Right ventricle myocardium inferior (tissue), 1 donor: Measurements from ENCODE around the gene ITGB3. TPM values are rescaled to one million over a fixed set of nuclear protein-coding genes. Genes with fewer than 3 reads are reported as not detected.

Source experiments
- ATAC-seq: fragments of 200-7000 bp; cut with Tn5 transposase; one replicate; pipeline ENCODE4 v1.9.1; 2020; ENCODE audit warnings: mild to moderate bottlenecking, moderate library complexity
- DNase-seq: peaks from one replicate; pipeline ENCODE4 v3.0.0; 2021; ENCODE audit errors: missing footprints
- intact Hi-C: fragments of 100-400 bp; cut with DNase I; formaldehyde crosslinking; loops from one replicate; pipeline ENCODE4 v1.11.0; 2022
- total RNA-seq: library from RNA; stranded (reverse); fragmentation: NEBNext Ultra II Directional; extraction: Animal tissue kit (Norgen Biotek cat#: 25700); gene quantifications from one replicate; pipeline ENCODE4 v1.2.1, GENCODE V29; 2021
- donor health status: DM: no; HTN: yes; CAD: no; lungs with severe emphysema.

Gene ITGB3
- total RNA-seq, 1 donor from 2014 or later = 3.8 TPM

DNA sequence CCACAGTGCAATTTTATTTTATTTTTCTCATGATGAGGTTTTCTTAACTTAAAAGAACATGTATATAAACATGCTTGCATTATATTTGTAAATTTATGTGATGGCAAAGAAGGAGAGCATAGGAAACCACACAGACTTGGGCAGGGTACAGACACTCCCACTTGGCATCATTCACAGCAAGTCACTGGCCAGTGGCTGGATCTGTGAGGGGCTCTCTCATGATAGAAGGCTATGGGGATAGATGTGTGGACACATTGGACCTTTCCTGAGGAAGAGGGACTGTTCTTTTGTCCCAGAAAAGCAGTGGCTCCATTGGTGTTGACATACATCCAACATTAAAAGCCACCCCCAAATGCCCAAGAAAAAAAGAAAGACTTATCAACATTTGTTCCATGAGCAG, 57.8 kb downstream of the ITGB3 start:
- DNase-seq (no peak), ATAC-seq (no peak)
- intact Hi-C loops = no loop called here

- intact Hi-C loops = loop anchor here (1.0 kb wide), 1 partner anchor 86 kb away; no protein-coding TSS in a partner anchor
- peak; percentile 76 for ATAC-seq
- no peak for DNase-seq
These were observed 62.0 kb downstream of the ITGB3 start for GRCh38 chr17:47315451-47316266.

DNA sequence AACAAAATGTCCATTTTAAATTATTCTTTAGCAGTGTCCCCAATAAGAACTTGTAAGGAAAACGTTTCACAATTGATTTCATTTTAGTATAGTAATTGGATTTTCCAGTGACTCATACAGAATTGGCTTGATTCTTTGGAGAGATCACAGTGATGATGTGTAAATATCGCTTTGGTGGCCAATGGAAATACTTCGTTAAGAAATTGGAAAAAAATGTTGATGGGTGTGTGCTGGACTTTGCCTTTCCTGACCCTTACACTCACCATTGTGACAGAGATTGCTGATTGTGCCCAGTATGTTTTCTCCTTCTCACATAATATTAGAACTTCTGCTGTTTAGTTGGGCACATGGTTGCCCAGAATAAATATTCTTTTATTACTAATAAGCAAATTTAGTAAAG, 62.7 kb downstream of the ITGB3 start:
- no peak for ATAC-seq
- intact Hi-C loops = no loop called here
- no peak for DNase-seq

GRCh38 chr17:47317119-47317518, 63.5 kb downstream of the ITGB3 start:
- peak; percentile 54 for ATAC-seq
- DNase-seq = no peak
- intact Hi-C loops = no loop called here

- no peak for DNase-seq
- intact Hi-C loops = no loop called here
- no peak for ATAC-seq
These were observed 64.7 kb downstream of the ITGB3 start for GRCh38 chr17:47318197-47318918.

DNA sequence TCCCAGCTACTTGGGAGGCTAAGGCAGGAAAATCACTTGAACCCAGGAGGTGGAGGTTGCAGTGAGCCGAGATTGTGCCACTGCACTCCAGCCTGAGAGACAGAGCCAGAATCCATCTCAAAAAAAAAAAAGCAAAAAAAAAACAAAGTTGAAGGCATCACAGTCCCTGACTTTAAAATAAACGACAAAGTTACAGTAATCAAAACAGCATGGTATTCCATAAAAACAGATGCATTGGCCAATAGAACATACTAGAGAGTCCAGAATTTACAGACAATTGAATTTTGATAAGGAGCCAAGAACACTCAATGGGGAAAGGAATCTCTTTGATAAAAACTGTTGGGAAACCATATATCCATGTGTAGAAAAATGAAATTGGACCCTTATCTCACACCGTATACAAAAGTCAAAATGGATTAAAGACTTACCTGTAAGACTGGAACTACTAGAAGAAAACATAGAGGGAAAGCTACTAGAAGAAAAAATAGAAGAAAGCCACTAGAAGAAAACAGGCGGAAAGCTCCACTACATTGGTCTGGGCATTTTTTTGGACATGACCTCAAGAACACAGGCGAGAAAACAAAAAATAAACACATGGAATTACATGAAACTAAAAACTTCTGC, 67.4 kb downstream of the ITGB3 start:
- no peak for DNase-seq
- no peak for ATAC-seq
- intact Hi-C loops = no loop called here

GRCh38 chr17:47323382-47324223, 70.0 kb downstream of the ITGB3 start, which contains the start of gene EFCAB13:
EFCAB13 (plus strand) TSS chr17:47323955; CDS start chr17:47328354, 4,399 bp downstream.
- intact Hi-C loops = no loop called here
- ATAC-seq = peak; percentile 99
- peak; percentile 94 for DNase-seq

DNA sequence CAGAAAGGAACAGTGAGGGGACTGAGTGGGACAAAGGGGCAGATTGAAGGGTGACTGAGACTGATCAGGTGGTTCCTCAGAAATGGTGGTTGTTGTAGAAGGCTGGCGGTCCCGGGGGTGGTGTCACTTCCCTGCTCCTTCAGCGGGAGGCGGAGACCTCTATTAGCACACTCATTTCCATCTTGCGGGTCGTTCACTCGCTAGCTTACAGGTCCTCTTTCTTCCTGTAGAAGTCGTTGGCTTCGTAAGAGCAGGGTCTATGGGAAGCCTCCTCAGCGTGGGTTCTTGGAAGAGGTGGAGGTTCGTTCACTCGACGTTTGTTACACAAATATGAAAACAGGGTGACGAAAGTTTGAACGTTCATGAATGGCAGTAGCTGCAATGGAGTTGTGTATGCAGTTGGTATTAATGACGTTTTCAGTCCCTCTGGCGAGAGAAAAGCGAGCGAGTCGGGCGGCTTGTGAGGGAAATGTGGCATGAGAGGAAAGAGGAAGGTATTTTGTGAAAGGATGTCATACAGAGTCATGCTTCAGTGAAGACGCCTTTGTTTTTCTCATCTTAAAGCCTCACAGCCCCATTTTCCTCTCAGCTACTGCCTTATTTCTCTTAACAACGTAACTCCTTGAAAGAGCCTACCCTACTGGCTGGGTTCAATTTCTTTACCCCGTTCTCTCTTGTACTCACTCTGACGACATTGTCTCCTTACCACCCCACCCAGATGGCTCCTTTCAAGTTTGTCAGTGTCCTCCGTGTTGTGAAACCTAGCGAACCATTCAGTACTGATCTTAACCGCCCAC, 70.8 kb downstream of the ITGB3 start:
- ATAC-seq (peak; percentile 53), DNase-seq (peak; percentile 77)
- intact Hi-C loops = no loop called here

GRCh38 chr17:47325176-47325575, 71.5 kb downstream of the ITGB3 start:
- DNase-seq = no peak
- ATAC-seq = no peak

GRCh38 chr17:47330548-47330947, 76.9 kb downstream of the ITGB3 start:
- ATAC-seq (no peak), DNase-seq (no peak)
- intact Hi-C loops = no loop called here

More at GRCh38 chr17:47325176-47325575, 71.5 kb downstream of the ITGB3 start:
- intact Hi-C loops = no loop called here

DNA sequence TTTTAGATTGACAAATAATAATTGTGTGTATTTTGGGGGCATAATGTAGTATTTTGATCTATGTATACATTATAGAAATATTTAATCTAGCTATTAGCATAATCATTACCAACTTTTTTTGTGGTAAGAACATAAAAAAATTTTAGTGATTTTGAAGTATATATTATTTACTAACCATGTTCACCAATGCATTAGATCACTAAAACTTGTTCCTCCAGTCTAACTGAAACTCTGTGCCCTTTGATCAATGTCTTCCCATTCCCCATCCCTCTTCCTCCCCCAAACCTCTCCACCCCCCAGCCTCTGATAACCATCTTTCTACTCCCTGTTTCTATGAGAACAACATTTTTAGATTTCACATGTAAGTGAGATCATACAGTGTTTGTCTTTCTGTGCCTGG, 78.7 kb downstream of the ITGB3 start:
- intact Hi-C loops = no loop called here

GRCh38 chr17:47335101-47335936, 81.7 kb downstream of the ITGB3 start:
- intact Hi-C loops = no loop called here
- no peak for DNase-seq
- no peak for ATAC-seq

More for the DNA sequence above, 78.7 kb downstream of the ITGB3 start:
- no peak for ATAC-seq
- no peak for DNase-seq

DNA sequence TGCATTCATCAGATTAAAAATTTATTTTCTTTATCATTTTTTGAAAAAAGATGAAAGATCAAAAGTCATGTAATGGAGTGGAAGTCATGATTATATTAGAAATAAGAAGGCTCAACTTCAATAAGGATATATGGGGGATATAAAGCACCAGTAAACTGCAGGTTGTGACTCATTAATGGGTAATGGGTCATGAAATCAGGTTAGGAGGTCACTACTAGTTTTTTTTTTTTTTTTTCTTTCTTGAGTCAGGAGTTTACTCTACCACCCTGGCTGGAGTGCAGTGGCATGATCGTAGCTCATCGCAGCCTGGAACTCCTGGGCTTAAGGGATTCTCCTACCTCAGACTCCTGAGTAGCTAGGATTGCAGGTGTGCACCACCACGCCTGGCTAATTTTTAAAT, 84.4 kb downstream of the ITGB3 start:
- intact Hi-C loops = no loop called here
- ATAC-seq = no peak

DNA sequence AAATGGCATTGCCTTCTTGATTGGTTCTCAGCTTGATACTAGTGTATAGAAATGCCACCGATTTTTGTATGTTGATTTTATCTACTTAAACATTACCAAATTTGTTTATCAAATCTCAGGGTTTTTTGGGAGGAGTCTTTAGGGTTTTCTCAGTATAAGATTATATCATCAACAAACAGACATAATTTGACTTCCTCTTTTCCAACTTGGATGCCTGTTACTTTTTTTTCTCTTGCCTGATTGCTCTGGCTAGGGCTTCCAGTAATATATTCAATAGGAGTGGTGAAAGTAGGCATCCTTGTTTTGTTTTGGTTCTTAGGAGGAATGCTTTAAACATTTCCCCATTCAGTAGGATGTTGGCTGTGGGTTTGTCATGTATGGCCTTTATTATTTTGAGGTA, 99.2 kb downstream of the ITGB3 start:
- DNase-seq = no peak
- intact Hi-C loops = no loop called here
- ATAC-seq = no peak

More for the DNA sequence above, 84.4 kb downstream of the ITGB3 start:
- DNase-seq = no peak

DNA sequence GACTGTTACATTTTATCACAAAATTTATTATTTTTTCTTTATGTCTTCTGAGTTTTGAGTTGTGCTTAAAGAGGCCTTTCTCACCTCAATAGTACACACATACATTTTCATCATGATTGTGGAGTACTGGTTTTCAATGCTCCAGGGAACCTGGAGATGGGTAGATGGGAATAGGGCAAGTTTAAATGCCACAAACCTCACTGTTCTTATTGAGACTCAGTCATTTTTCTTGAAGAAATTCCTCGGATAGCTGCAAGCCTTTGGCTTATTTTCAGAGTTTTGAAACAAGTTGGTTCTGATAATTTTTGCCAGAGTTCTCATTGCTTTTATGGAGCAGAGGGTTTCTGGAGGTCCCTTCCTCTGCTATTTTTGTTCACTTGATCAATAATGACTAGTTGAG, 105.0 kb downstream of the ITGB3 start:
- ATAC-seq = no peak
- intact Hi-C loops = no loop called here
- no peak for DNase-seq
